AG04449 (cell line): ENCODE results near the gene PON3.

Experiments used
- CTCF ChIA-PET: fragments of 350-600 bp; formaldehyde crosslinking; extraction: SDS; loops from one replicate; lab custom pipeline; 2021; ENCODE audit warnings: antibody characterized with exemption; lab: Yijun Ruan, JAX
- POLR2A ChIA-PET: fragments of 400-600, 350-600 bp; formaldehyde crosslinking; extraction: SDS; loops from one replicate; lab custom pipeline; 2020; ENCODE audit warnings: antibody characterized with exemption, inconsistent platforms; lab: Yijun Ruan, JAX
- DNase-seq: peaks from one replicate; pipeline ENCODE4 v3.0.0-alpha.2; 2010; ENCODE audit warnings: low read depth, low spot score
- H3K4me3 ChIP-seq: 2 replicates; pipeline ENCODE4 v1.5.1; 2011; ENCODE audit warnings: low read depth, mild to moderate bottlenecking, control low read depth, low read length
- TF ChIP-seq, protein P1 (sequence below): IDR thresholded peaks from one replicate; pipeline ENCODE4 v1.5.1; 2011; ENCODE audit warnings: mild to moderate bottlenecking, moderate library complexity, low read length, control low read depth, inconsistent platforms; ENCODE audit not compliant: insufficient read depth; ENCODE audit errors: missing control alignments

Gene PON3

DNA sequence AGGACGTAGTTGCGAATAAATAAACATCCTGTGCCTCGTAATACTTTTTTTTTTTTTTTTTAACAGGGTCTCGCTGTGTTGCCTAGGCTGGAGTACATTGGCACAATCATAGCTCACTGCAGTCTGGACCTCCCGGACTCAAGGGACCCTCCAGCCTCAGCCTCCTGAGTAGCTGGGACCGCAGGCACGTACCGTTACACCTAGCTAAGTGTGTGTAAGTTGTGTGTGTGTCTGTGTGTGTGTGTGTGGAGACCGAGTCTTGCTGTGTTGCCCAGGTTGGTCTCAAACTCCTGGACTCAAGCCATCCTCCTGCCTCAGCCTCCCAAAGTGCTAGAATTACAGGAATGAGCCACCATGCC is 39.2 kb upstream of the PON3 start:
- ChIA-PET CTCF (interaction anchor here (1.4 to 2.1 kb wide), 2 partner anchors 42 to 188 kb away, joined by 3 to 5 read pairs; no protein-coding TSS in a partner anchor), POLR2A (no interaction called here)
- peak overlapping the region; percentile 70 for H3K4me3 ChIP-seq
- TF ChIP-seq, protein P1, sequence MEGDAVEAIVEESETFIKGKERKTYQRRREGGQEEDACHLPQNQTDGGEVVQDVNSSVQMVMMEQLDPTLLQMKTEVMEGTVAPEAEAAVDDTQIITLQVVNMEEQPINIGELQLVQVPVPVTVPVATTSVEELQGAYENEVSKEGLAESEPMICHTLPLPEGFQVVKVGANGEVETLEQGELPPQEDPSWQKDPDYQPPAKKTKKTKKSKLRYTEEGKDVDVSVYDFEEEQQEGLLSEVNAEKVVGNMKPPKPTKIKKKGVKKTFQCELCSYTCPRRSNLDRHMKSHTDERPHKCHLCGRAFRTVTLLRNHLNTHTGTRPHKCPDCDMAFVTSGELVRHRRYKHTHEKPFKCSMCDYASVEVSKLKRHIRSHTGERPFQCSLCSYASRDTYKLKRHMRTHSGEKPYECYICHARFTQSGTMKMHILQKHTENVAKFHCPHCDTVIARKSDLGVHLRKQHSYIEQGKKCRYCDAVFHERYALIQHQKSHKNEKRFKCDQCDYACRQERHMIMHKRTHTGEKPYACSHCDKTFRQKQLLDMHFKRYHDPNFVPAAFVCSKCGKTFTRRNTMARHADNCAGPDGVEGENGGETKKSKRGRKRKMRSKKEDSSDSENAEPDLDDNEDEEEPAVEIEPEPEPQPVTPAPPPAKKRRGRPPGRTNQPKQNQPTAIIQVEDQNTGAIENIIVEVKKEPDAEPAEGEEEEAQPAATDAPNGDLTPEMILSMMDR = no peak
- DNase-seq = no peak

- H3K4me3 ChIP-seq = peak within 1 kb of the TSS; percentile 70
- POLR2A ChIA-PET = interaction anchor here (0.6 to 0.7 kb wide), 2 partner anchors 174 to 686 kb away, joined by 3 read pairs; no protein-coding TSS in a partner anchor
- CTCF ChIA-PET = interaction anchor here (0.9 to 2.1 kb wide), 3 partner anchors 42 to 188 kb away, joined by 3 to 5 read pairs (median 3); no protein-coding TSS in a partner anchor
- no peak for DNase-seq
- TF ChIP-seq, protein P1 = no peak
These were observed 38.6 kb upstream of the PON3 start, which contains the start of gene PON2 for GRCh38 chr7:95434557-95435421. TSS of gene PON2 (minus strand) at chr7:95435028. CDS start at chr7:95434951, 77 bp downstream.

GRCh38 chr7:95433952-95434556 is 37.9 kb upstream of the PON3 start:
- CTCF ChIA-PET = interaction anchor here (0.9 to 2.1 kb wide), 3 partner anchors 43 to 187 kb away, joined by 3 to 5 read pairs (median 3); no protein-coding TSS in a partner anchor
- POLR2A ChIA-PET = interaction anchor here (0.6 to 0.7 kb wide), 2 partner anchors 175 to 685 kb away, joined by 3 read pairs; no protein-coding TSS in a partner anchor
- H3K4me3 ChIP-seq = peak overlapping the region; percentile 70
- TF ChIP-seq, protein P1 = no peak
- no peak for DNase-seq

GRCh38 chr7:95433129-95433528 is 37.0 kb upstream of the PON3 start:
- CTCF ChIA-PET = no interaction called here
- POLR2A ChIA-PET = no interaction called here
- no peak overlapping the region for H3K4me3 ChIP-seq

GRCh38 chr7:95432606-95433005 is 36.4 kb upstream of the PON3 start:
- CTCF ChIA-PET = no interaction called here
- TF ChIP-seq, protein P1 = no peak
- DNase-seq = no peak
- POLR2A ChIA-PET = no interaction called here
- H3K4me3 ChIP-seq = no peak overlapping the region

More at GRCh38 chr7:95433129-95433528, 37.0 kb upstream of the PON3 start:
- TF ChIP-seq, protein P1 = no peak
- DNase-seq = no peak

GRCh38 chr7:95430864-95431263 is 34.7 kb upstream of the PON3 start:
- no peak for DNase-seq
- ChIA-PET POLR2A (no interaction called here), CTCF (interaction anchor here (0.9 kb wide), 1 partner anchor 12 kb away, joined by 3 read pairs; no protein-coding TSS in a partner anchor)
- TF ChIP-seq, protein P1 = no peak
- H3K4me3 ChIP-seq = no peak overlapping the region
